ENCODE results near the gene DCC.

DNA sequence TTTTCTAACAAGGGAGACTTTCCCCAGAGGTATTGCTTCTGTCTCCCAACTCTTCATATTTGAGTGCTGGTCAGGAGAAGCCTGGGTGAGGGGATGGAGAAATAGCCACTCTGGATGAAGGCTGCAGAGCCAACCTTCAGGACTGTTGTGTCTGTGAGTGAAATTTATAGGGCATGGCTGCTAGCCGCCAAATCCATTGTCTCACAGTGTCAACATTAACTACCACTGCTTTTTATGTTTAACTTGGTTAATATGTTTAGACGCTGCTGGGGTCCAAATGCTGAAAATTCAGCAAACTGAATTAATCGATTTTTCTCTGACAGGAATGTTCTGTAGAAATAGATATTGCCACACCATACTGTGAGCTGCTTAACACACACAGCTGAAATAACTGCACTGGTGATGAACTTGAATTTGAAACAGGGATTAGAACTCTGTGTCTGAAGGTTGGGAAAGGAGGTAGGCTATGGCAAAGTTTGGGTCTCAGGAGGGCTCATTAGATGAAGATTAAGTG lies 281.0 kb downstream of the DCC start:
- TF ChIP-seq, protein P1, sequence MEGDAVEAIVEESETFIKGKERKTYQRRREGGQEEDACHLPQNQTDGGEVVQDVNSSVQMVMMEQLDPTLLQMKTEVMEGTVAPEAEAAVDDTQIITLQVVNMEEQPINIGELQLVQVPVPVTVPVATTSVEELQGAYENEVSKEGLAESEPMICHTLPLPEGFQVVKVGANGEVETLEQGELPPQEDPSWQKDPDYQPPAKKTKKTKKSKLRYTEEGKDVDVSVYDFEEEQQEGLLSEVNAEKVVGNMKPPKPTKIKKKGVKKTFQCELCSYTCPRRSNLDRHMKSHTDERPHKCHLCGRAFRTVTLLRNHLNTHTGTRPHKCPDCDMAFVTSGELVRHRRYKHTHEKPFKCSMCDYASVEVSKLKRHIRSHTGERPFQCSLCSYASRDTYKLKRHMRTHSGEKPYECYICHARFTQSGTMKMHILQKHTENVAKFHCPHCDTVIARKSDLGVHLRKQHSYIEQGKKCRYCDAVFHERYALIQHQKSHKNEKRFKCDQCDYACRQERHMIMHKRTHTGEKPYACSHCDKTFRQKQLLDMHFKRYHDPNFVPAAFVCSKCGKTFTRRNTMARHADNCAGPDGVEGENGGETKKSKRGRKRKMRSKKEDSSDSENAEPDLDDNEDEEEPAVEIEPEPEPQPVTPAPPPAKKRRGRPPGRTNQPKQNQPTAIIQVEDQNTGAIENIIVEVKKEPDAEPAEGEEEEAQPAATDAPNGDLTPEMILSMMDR (IDR thresholded peaks at IDR 0.05 in 8 of 11, conservative IDR thresholded peaks at IDR 0.05 in 3 of 11) = no peak
- TF ChIP-seq POLR2AphosphoS5 (IDR thresholded peaks at IDR 0.05) (no peak), POLR2A (IDR thresholded peaks at IDR 0.05) (no peak)

Data from spleen (tissue), 7 donors.